Measurements from ENCODE around the gene THBS4.

- TF ChIP-seq EZH2 (optimal IDR thresholded peaks at IDR 0.05; ENCODE audit: low read depth, low read length) (no peak), EZH2phosphoT487 (IDR thresholded peaks at IDR 0.05; ENCODE audit: low read length) (no peak)
- TF ChIP-seq, protein P1, sequence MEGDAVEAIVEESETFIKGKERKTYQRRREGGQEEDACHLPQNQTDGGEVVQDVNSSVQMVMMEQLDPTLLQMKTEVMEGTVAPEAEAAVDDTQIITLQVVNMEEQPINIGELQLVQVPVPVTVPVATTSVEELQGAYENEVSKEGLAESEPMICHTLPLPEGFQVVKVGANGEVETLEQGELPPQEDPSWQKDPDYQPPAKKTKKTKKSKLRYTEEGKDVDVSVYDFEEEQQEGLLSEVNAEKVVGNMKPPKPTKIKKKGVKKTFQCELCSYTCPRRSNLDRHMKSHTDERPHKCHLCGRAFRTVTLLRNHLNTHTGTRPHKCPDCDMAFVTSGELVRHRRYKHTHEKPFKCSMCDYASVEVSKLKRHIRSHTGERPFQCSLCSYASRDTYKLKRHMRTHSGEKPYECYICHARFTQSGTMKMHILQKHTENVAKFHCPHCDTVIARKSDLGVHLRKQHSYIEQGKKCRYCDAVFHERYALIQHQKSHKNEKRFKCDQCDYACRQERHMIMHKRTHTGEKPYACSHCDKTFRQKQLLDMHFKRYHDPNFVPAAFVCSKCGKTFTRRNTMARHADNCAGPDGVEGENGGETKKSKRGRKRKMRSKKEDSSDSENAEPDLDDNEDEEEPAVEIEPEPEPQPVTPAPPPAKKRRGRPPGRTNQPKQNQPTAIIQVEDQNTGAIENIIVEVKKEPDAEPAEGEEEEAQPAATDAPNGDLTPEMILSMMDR (IDR thresholded peaks at IDR 0.05; ENCODE audit: low read length) = no peak
Measured at GRCh38 chr5:80127116-80127552, 92.0 kb downstream of the THBS4 start.
